HepG2 (cell line): ENCODE measurements around the gene CDH13.

Experiments
- CBX5 ChIP-seq: sonication (generic); formaldehyde crosslinking; IDR thresholded peaks from 2 replicates; pipeline ENCODE4 v1.4.0; 2020; ENCODE audit warnings: missing genetic modification reagents, borderline replicate concordance
- ELF1 ChIP-seq: sonication (generic); formaldehyde crosslinking; IDR thresholded peaks from 2 replicates; pipeline ENCODE4 v1.4.0; 2020; ENCODE audit warnings: missing genetic modification reagents
- IRX3 ChIP-seq: sonication (generic); formaldehyde crosslinking; IDR thresholded peaks from 2 replicates; pipeline ENCODE4 v1.8.1; 2023; ENCODE audit warnings: mild to moderate bottlenecking, low read depth, missing genetic modification reagents, borderline replicate concordance
- POLR2A ChIP-seq, 2 experiments: IDR thresholded peaks; 2 replicates each; pipeline ENCODE4 v1.6.1; 2011; ENCODE audit warnings: low read depth in 2 of 2, low read length in 2 of 2, mild to moderate bottlenecking in 1 of 2, moderate library complexity in 1 of 2; ENCODE audit not compliant: insufficient read depth in 1 of 2
- REST ChIP-seq, 2 experiments: IDR thresholded peaks; 2 replicates each; pipeline ENCODE4 v1.6.1; 2011 to 2012; ENCODE audit warnings: low read length in 2 of 2, borderline replicate concordance in 1 of 2, low read depth in 1 of 2, mild to moderate bottlenecking in 1 of 2, moderate library complexity in 1 of 2
- TAF1 ChIP-seq: sonication (generic); formaldehyde crosslinking; IDR thresholded peaks from 2 replicates; pipeline ENCODE4 v1.4.0; 2020; ENCODE audit warnings: missing genetic modification reagents
- ZNF274 ChIP-seq: sonication (generic); formaldehyde crosslinking; IDR thresholded peaks from 2 replicates; pipeline ENCODE4 v1.5.1; 2020; ENCODE audit warnings: mild to moderate bottlenecking, missing genetic modification reagents

GRCh38 chr16:83171396-83171795 is 544.6 kb downstream of the CDH13 start:
- TF ChIP-seq IRX3 (no peak), CBX5 (no peak), ZNF274 (no peak), POLR2A (IDR thresholded peaks at IDR 0.05; ENCODE audit: insufficient read depth in 1 of 2, low read depth in 2 of 2, low read length in 2 of 2) (no peak), REST (IDR thresholded peaks at IDR 0.05; ENCODE audit: borderline replicate concordance in 1 of 2, low read depth in 1 of 2, low read length in 2 of 2) (no peak), TAF1 (CRISPR knock-in tag) (no peak), ELF1 (no peak)
